Measurements from ENCODE around the gene CETN1. TPM values are rescaled to one million over a fixed set of nuclear protein-coding genes. Genes with fewer than 3 reads are reported as not detected.

Gene CETN1
- total RNA-seq = not detected in 2 replicates

DNA sequence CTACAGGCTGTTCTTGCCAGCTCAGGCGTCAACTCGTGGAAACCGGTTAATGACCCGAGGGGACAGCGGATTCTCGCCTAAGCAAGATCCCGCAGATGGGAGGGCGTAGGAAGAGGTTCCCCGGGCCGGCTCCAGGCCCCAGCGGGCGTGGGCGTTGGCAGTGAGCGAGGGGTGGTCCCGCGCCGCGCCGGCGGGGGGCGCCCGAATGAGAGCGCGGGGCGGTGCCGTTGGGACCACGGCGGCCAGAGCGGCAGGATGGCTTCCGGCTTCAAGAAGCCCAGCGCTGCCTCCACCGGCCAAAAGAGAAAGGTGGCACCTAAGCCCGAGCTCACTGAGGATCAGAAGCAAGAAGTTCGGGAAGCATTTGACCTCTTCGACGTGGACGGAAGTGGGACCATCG, at the start of gene CETN1:
TSS of gene CETN1 (plus strand) at position 227 of the 400 bp plus-strand sequence. CDS start at position 256, 29 bp downstream.

Other genes with a start within 250 kb of the CETN1 start
- 0.38 TPM in 1 of 2 replicates, not detected in the other for gene COLEC12, start 79.7 kb upstream of the CETN1 start, total RNA-seq
- gene CLUL1, start 16.6 kb downstream of the CETN1 start, total RNA-seq = 0.99 TPM in 1 of 2 replicates, not detected in the other
- 12.8 and 32.8 TPM in 2 replicates for gene TYMS, start 77.3 kb downstream of the CETN1 start, total RNA-seq
- 20.1 and 29.3 TPM in 2 replicates for gene ENOSF1, start 132.2 kb downstream of the CETN1 start, total RNA-seq
- gene YES1, start 231.9 kb downstream of the CETN1 start, total RNA-seq = 214 and 220 TPM in 2 replicates